ENCODE measurements around the gene SLC33A1.

Gene SLC33A1

DNA sequence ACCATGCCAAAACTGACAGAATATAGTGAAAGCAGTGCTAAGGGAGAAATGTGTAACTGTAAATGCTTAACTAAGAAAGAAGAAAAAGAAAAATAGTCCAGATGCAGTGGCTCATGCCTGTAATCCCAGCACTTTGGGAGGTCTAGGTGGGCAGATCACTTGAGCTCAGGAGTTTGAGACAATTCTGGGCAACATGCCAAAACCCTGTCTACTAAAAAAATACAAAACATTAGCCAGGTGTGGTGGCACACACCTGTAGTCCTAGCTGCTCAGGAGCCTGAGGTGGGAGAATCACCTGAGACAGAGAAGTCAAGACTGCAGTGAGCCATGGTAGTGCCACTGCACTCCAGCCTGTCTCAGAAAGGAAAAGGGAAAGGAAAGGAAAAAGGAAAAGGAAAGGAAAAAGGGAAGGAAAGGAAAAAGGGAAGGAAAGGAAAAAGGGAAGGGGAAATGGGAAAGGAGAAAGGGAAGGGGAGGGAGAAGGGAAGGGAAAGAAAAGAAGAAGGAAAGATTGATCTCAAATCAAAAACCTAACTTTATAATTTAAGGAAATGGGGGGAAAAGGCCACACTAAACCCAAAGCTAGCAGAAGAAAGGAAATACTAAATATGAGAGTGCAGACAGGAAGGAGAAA, 68.4 kb downstream of the SLC33A1 start:
- no peak for DNase-seq

- DNase-seq: no peak
Observed at GRCh38 chr3:155782390-155782953, 71.8 kb downstream of the SLC33A1 start.

DNA sequence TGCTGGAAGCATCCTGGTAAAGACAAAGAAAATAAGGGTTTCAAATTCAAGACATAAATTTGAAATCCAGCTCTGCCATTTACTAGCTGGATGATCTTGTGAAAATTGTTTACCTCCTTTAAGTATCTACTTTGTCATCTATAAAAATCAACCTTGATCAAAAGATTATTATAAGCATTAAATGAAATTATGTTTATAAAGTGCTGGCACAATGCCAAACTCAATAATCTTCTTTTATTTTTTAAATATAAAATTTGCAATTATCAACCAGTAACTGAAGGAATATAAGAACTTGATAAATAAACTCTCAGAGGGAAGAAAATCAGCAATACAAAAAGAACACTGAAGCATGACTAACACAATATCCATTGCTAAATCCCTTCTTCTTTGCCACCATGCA, 73.9 kb downstream of the SLC33A1 start:
- DNase-seq: no peak

GRCh38 chr3:155778462-155778861, 75.8 kb downstream of the SLC33A1 start:
- DNase-seq: no peak

DNA sequence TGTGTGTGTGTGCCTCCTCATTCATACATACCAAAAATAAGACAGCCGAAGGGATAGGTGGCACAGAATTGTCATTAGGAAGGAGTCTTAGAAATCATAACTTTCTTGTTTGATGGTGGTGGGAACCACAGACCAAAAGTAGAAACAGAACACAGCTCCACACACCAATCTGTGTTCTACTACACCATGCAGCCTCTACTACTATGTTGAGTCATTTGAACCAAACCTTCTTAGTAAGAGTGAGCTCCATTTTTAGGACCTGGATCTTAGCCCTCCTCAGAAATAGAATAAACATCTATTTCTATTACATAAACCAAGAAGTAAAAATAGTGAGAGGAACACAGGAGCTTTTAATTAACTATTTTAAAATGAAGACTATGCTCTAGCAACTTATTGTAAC, 81.4 kb downstream of the SLC33A1 start:
- no peak for DNase-seq

GRCh38 chr3:155771126-155771525, 83.1 kb downstream of the SLC33A1 start:
- no peak for DNase-seq
